ENCODE measurements around the gene WDR20.
A peak's percentile ranks its signal among the peaks of the same experiment; 100 is the strongest.

WDR20 gene

DNA sequence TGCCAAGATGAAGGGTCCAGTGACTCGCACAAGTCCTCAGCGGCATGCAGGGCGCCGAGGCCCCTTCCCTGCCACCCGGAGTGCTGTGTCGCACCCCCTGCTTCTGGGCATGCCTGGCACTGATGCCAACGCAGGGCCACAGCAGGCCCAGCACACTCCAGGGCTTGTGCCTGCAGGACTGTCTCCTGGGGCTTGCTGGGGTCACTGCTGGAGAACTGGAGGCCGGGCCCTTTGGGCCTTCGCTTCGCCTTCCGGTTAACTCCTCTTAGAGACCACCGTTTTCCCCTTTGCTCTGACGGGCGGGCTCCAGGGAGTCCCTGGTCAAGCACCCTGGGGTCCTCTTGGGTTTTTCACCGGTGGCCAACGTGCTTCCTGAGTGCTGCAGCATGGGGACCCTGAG is 79.6 kb downstream of the WDR20 start:
- no peak overlapping the region for H3K9ac ChIP-seq (ENCODE audit: low read length in 5 of 5)
- peaks cover 7 to 23% (median 21%) of the 10 kb centered on the region in 5 donors for H3K4me1 ChIP-seq (ENCODE audit: control insufficient read depth in 5 of 5, insufficient read depth in 5 of 5, low read length in 5 of 5)
- peaks cover 0 to 48% (median 17%) of the 10 kb centered on the region in 5 donors for H3K36me3 ChIP-seq (ENCODE audit: control insufficient read depth in 5 of 5, insufficient read depth in 5 of 5, low read length in 5 of 5)
- no peaks in the 10 kb centered on the region for H3K9me3 ChIP-seq (ENCODE audit: control insufficient read depth in 5 of 5, low read length in 5 of 5)
- H3K27ac ChIP-seq (ENCODE audit: low read depth, low read length) = no peak overlapping the region
- H3K4me3 ChIP-seq (ENCODE audit: low read depth in 1 of 5, low read length in 5 of 5) = no peak overlapping the region
- H3K27me3 ChIP-seq (ENCODE audit: control insufficient read depth in 5 of 5, insufficient read depth in 4 of 5, low read length in 5 of 5) = no peaks in the 10 kb centered on the region

DNA sequence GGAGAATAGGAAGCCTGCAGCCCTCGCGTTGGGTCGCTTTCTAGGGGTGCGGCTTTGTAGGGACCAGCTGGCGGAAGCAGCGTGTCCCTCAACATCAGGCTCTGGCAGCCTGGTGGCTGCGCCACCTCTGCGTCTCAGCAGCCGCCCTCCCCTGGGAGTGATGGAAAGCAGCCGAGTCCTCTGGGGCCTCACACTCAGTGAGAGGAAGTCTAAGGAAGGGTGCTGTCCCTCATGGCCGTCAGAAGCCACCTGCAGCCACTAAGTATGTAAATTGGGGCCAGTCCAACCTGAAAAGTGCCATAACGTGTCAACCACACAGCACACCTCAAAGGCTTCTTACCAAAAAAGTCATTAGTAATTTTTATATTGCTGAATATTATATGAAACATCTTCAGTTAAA is 80.3 kb downstream of the WDR20 start:
- no peak overlapping the region for H3K4me3 ChIP-seq (ENCODE audit: low read depth in 1 of 5, low read length in 5 of 5)
- peaks cover 7 to 21% (median 14%) of the 10 kb centered on the region in 5 donors for H3K4me1 ChIP-seq (ENCODE audit: control insufficient read depth in 5 of 5, insufficient read depth in 5 of 5, low read length in 5 of 5)
- H3K36me3 ChIP-seq (ENCODE audit: control insufficient read depth in 5 of 5, insufficient read depth in 5 of 5, low read length in 5 of 5) = peaks cover 0 to 48% (median 22%) of the 10 kb centered on the region in 5 donors
- H3K27me3 ChIP-seq (ENCODE audit: control insufficient read depth in 5 of 5, insufficient read depth in 4 of 5, low read length in 5 of 5) = no peaks in the 10 kb centered on the region
- H3K27ac ChIP-seq (ENCODE audit: low read depth, low read length) = no peak overlapping the region
- H3K9ac ChIP-seq (ENCODE audit: low read length in 5 of 5) = no peak overlapping the region
- H3K9me3 ChIP-seq (ENCODE audit: control insufficient read depth in 5 of 5, low read length in 5 of 5) = no peaks in the 10 kb centered on the region

DNA sequence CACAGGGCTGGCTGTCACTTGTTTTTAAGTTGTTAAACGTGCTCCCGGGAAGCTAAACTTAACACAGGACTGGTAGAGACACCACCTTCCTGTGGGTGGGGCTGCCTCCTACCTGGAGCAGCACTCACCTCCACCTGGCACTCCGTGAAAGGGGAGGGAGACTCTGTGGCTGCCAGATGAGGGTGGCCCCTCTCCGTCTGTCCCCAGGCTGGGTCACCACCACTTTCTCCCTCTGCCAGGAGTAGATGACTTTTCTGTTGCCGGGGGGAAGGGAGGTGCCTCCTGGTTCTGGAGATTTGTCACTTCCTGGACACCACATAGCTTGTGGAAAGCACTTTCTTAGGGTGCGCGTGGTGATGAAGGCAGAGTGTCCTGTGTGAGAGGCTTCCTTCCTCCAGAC is 81.3 kb downstream of the WDR20 start:
- Histone ChIP-seq H3K4me1 (ENCODE audit: control insufficient read depth in 5 of 5, insufficient read depth in 5 of 5, low read length in 5 of 5) (peaks cover under 1 to 11% (median 4%) of the 10 kb centered on the region in 5 donors), H3K9me3 (ENCODE audit: control insufficient read depth in 5 of 5, low read length in 5 of 5) (no peaks in the 10 kb centered on the region), H3K27me3 (ENCODE audit: control insufficient read depth in 5 of 5, insufficient read depth in 4 of 5, low read length in 5 of 5) (no peaks in the 10 kb centered on the region), H3K9ac (ENCODE audit: low read length in 5 of 5) (peak overlapping the region in 1 of 5 donors; percentile 44), H3K27ac (ENCODE audit: low read depth, low read length) (no peak overlapping the region), H3K4me3 (ENCODE audit: low read depth in 1 of 5, low read length in 5 of 5) (no peak overlapping the region), H3K36me3 (ENCODE audit: control insufficient read depth in 5 of 5, insufficient read depth in 5 of 5, low read length in 5 of 5) (peaks cover 0 to 48% (median 18%) of the 10 kb centered on the region in 5 donors)

DNA sequence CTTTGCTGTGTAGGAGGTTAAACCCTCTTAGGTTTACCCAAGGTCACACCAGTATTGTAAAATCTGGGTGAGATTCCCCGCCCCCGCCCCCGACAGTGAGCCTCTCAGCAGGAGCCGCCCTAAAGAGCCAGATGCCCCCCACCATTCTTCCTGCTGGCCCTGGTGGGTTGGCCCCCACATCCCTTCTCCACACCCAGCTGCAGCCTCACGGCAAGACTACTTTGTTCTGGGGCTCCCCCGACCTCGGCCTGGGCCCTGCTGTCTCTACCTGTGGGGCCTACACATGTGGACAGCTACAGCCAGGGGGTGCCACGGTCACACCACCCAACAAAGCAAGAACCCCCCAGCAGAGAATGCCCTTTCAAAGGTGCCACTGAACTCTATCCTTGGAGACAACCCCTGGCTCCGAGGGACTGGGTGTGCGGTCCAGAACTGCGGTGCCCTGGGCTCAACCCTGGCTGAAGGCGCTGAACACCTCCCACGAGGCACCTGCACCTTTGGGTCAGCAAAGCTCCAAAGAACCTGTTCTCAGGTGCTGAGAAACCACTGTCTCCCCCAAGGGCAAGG is 82.4 kb downstream of the WDR20 start:
- H3K9me3 ChIP-seq (ENCODE audit: control insufficient read depth in 5 of 5, low read length in 5 of 5) = no peaks in the 10 kb centered on the region
- no peak overlapping the region for H3K4me3 ChIP-seq (ENCODE audit: low read depth in 1 of 5, low read length in 5 of 5)
- no peak overlapping the region for H3K27ac ChIP-seq (ENCODE audit: low read depth, low read length)
- peaks cover 0 to 12% (median 6%) of the 10 kb centered on the region in 5 donors for H3K4me1 ChIP-seq (ENCODE audit: control insufficient read depth in 5 of 5, insufficient read depth in 5 of 5, low read length in 5 of 5)
- peaks cover 0 to 48% (median 18%) of the 10 kb centered on the region in 5 donors for H3K36me3 ChIP-seq (ENCODE audit: control insufficient read depth in 5 of 5, insufficient read depth in 5 of 5, low read length in 5 of 5)
- no peak overlapping the region for H3K9ac ChIP-seq (ENCODE audit: low read length in 5 of 5)
- H3K27me3 ChIP-seq (ENCODE audit: control insufficient read depth in 5 of 5, insufficient read depth in 4 of 5, low read length in 5 of 5) = no peaks in the 10 kb centered on the region

DNA sequence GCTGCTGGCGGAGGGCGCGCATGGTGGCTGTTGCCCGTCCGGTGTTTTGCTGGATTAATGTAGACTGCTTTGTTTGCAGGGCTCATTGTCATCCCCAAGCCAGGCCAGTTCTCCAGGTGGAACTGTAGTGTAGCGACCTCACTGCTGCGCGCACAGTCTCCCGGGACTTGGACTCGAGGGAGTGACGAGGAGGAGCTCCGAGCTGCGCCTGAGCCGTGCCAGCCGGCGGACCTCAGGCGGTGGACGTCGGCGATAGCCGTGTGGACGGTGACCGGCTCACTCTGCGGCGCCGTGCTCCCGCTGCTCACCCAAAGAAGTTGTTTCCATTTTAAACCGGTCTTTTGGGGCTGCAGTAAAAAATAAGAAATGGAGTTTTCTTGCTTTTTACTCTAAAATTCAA is 83.1 kb downstream of the WDR20 start:
- Histone ChIP-seq H3K4me1 (ENCODE audit: control insufficient read depth in 5 of 5, insufficient read depth in 5 of 5, low read length in 5 of 5) (peaks cover 0 to 17% (median 13%) of the 10 kb centered on the region in 5 donors), H3K9ac (ENCODE audit: low read length in 5 of 5) (no peak overlapping the region), H3K36me3 (ENCODE audit: control insufficient read depth in 5 of 5, insufficient read depth in 5 of 5, low read length in 5 of 5) (peaks cover 0 to 41% (median 18%) of the 10 kb centered on the region in 5 donors), H3K4me3 (ENCODE audit: low read depth in 1 of 5, low read length in 5 of 5) (no peak overlapping the region), H3K27me3 (ENCODE audit: control insufficient read depth in 5 of 5, insufficient read depth in 4 of 5, low read length in 5 of 5) (no peaks in the 10 kb centered on the region), H3K27ac (ENCODE audit: low read depth, low read length) (no peak overlapping the region), H3K9me3 (ENCODE audit: control insufficient read depth in 5 of 5, low read length in 5 of 5) (no peaks in the 10 kb centered on the region)

DNA sequence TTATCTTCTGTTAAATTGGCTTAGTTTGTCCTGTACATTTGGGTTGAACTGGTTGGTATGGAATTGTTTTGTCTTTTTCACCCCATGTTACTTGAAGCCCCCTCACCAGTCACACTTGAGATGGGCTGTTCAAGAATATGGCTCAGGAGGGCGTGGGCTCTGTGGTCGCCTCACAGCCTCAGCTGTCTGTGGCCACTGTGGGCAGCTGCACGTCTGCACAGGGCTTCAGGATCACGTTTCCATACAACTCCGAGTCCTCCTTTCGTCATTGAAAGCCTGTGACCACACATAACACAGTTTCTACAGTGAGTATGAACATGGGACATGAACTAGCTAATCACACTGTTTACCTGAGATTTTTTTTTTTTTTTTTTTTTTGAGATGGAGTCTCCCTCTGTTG is 84.0 kb downstream of the WDR20 start:
- H3K27ac ChIP-seq (ENCODE audit: low read depth, low read length) = no peak overlapping the region
- H3K9ac ChIP-seq (ENCODE audit: low read length in 5 of 5) = no peak overlapping the region
- H3K9me3 ChIP-seq (ENCODE audit: control insufficient read depth in 5 of 5, low read length in 5 of 5) = no peaks in the 10 kb centered on the region
- no peaks in the 10 kb centered on the region for H3K27me3 ChIP-seq (ENCODE audit: control insufficient read depth in 5 of 5, insufficient read depth in 4 of 5, low read length in 5 of 5)
- H3K36me3 ChIP-seq (ENCODE audit: control insufficient read depth in 5 of 5, insufficient read depth in 5 of 5, low read length in 5 of 5) = peaks cover 0 to 34% (median 18%) of the 10 kb centered on the region in 5 donors
- peaks cover 0 to 17% (median 16%) of the 10 kb centered on the region in 5 donors for H3K4me1 ChIP-seq (ENCODE audit: control insufficient read depth in 5 of 5, insufficient read depth in 5 of 5, low read length in 5 of 5)
- no peak overlapping the region for H3K4me3 ChIP-seq (ENCODE audit: low read depth in 1 of 5, low read length in 5 of 5)

DNA sequence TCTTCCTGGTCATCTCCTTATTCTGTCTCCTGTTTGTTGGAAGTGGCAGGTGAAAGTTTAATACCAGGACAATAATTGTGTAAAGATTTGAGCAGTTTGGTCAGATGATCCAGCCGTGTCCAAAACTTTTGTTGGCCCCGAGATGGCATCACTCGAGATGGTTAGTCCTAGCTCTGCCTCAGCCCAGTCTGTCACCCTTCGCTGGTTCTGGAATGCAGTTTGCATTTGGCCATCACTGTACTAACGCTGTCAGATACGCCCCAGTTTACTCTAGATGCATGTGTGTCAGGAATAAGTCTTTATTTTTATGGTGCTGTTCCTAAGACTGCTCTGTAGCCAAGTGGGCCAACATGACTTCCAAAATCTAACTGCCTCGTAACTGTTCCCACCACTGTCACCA is 85.7 kb downstream of the WDR20 start:
- H3K4me3 ChIP-seq (ENCODE audit: low read depth in 1 of 5, low read length in 5 of 5) = no peak overlapping the region
- H3K27ac ChIP-seq (ENCODE audit: low read depth, low read length) = no peak overlapping the region
- H3K27me3 ChIP-seq (ENCODE audit: control insufficient read depth in 5 of 5, insufficient read depth in 4 of 5, low read length in 5 of 5) = no peaks in the 10 kb centered on the region
- no peaks in the 10 kb centered on the region for H3K9me3 ChIP-seq (ENCODE audit: control insufficient read depth in 5 of 5, low read length in 5 of 5)
- no peak overlapping the region for H3K9ac ChIP-seq (ENCODE audit: low read length in 5 of 5)
- peaks cover 0 to 17% (median 16%) of the 10 kb centered on the region in 5 donors for H3K4me1 ChIP-seq (ENCODE audit: control insufficient read depth in 5 of 5, insufficient read depth in 5 of 5, low read length in 5 of 5)
- peaks cover 0 to 24% (median 11%) of the 10 kb centered on the region in 5 donors for H3K36me3 ChIP-seq (ENCODE audit: control insufficient read depth in 5 of 5, insufficient read depth in 5 of 5, low read length in 5 of 5)

DNA sequence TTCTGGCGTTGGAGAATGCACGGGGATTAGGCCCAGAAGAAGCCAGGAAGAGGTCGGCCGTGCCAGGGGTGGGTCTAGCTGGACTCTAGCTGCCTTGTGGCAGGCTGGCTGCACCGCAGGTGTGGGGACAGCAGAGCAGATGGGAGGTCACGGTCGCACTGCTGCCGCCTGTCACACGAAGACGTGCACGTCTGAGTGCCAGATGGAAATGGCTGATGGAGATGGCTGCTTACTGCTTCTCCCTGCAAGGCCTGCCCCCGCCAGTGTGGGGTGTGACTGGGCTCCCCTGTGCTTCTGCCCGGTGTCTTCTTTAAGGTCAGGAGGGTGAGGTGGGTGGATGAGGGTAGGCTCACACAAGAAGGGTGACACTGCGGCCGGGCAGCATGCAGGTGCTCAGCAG is 86.2 kb downstream of the WDR20 start:
- no peaks in the 10 kb centered on the region for H3K27me3 ChIP-seq (ENCODE audit: control insufficient read depth in 5 of 5, insufficient read depth in 4 of 5, low read length in 5 of 5)
- H3K9me3 ChIP-seq (ENCODE audit: control insufficient read depth in 5 of 5, low read length in 5 of 5) = no peaks in the 10 kb centered on the region
- H3K36me3 ChIP-seq (ENCODE audit: control insufficient read depth in 5 of 5, insufficient read depth in 5 of 5, low read length in 5 of 5) = peaks cover 0 to 27% (median 13%) of the 10 kb centered on the region in 5 donors
- no peak overlapping the region for H3K4me3 ChIP-seq (ENCODE audit: low read depth in 1 of 5, low read length in 5 of 5)
- no peak overlapping the region for H3K9ac ChIP-seq (ENCODE audit: low read length in 5 of 5)
- H3K4me1 ChIP-seq (ENCODE audit: control insufficient read depth in 5 of 5, insufficient read depth in 5 of 5, low read length in 5 of 5) = peaks cover 0 to 16% (median 15%) of the 10 kb centered on the region in 5 donors
- no peak overlapping the region for H3K27ac ChIP-seq (ENCODE audit: low read depth, low read length)

DNA sequence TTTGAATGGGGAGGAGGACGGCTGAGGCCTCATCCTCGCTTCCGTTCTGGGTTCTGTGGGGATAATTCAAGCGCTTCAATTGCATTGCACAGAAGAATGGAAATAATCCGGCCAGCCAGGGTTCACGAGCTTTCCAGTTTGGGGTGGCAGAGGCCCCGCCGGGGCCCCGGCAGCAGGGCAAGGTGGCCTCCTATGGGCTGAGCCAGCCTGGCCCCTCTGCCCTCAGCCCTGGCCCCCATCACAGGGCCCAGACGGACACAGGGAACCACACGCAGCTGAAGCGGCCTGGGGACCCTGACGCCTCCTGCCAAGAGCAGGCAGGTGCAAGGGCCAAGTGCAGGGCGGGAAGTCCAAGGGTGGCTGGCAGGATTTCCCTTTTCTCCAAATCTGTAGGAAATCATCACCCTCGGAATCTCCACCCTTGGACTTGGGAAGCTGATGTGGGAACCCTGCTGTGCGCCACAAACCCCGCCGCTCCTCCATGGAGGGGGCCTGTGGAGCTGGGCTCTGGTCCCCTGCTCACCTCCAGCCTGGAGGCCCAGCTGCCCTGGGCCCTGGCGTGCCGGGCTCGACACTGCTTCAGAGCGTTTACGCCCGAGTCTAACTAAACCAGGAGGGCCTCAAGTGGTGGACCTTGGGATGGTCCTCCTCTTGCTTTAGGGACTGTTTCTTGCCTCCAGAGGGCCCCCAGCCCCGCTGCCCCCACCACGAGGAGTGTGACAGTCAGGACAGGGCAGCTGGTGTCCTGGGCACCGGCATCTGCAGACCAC is 86.8 kb downstream of the WDR20 start:
- H3K36me3 ChIP-seq (ENCODE audit: control insufficient read depth in 5 of 5, insufficient read depth in 5 of 5, low read length in 5 of 5) = peaks cover 0 to 31% (median 19%) of the 10 kb centered on the region in 5 donors
- H3K9me3 ChIP-seq (ENCODE audit: control insufficient read depth in 5 of 5, low read length in 5 of 5) = no peaks in the 10 kb centered on the region
- no peak overlapping the region for H3K27ac ChIP-seq (ENCODE audit: low read depth, low read length)
- peaks cover 0 to 16% (median 10%) of the 10 kb centered on the region in 5 donors for H3K4me1 ChIP-seq (ENCODE audit: control insufficient read depth in 5 of 5, insufficient read depth in 5 of 5, low read length in 5 of 5)
- H3K4me3 ChIP-seq (ENCODE audit: low read depth in 1 of 5, low read length in 5 of 5) = peak overlapping the region in 4 of 5 donors; percentile 53 to 66 (median 60)
- no peaks in the 10 kb centered on the region for H3K27me3 ChIP-seq (ENCODE audit: control insufficient read depth in 5 of 5, insufficient read depth in 4 of 5, low read length in 5 of 5)
- peak overlapping the region in 2 of 5 donors; percentile 22 to 38 for H3K9ac ChIP-seq (ENCODE audit: low read length in 5 of 5)
